Endothelial cell (in vitro differentiated cells): ENCODE measurements around the gene SIGLEC6. TPM values are rescaled to one million over a fixed set of nuclear protein-coding genes. Genes with fewer than 3 reads are reported as not detected.
A peak's percentile ranks its signal among the peaks of the same experiment; 100 is the strongest.

Experiments
- DNase-seq: peaks from one replicate; pipeline ENCODE4 v3.0.0; 2021; ENCODE audit warnings: low spot score
- H3K27ac Mint-ChIP-seq: one replicate; pipeline ENCODE4 v1.8.0; 2021; ENCODE audit warnings: mixed read lengths, inconsistent platforms; ENCODE audit not compliant: unreplicated experiment
- H3K27me3 Mint-ChIP-seq: one replicate; pipeline ENCODE4 v1.8.0; 2021; ENCODE audit warnings: mild to moderate bottlenecking, moderate library complexity, mixed read lengths, inconsistent platforms; ENCODE audit not compliant: unreplicated experiment
- H3K36me3 Mint-ChIP-seq: one replicate; pipeline ENCODE4 v1.8.0; 2021; ENCODE audit warnings: mild to moderate bottlenecking, low read depth, mixed read lengths, inconsistent platforms; ENCODE audit not compliant: unreplicated experiment
- H3K4me1 Mint-ChIP-seq: one replicate; pipeline ENCODE4 v1.8.0; 2021; ENCODE audit warnings: mild to moderate bottlenecking, mixed read lengths, inconsistent platforms; ENCODE audit not compliant: unreplicated experiment
- H3K4me3 Mint-ChIP-seq: one replicate; pipeline ENCODE4 v1.8.0; 2021; ENCODE audit warnings: mild to moderate bottlenecking, mixed read lengths, inconsistent platforms; ENCODE audit not compliant: unreplicated experiment
- H3K9me3 Mint-ChIP-seq: one replicate; pipeline ENCODE4 v1.8.0; 2021; ENCODE audit warnings: mixed read lengths, inconsistent platforms; ENCODE audit not compliant: unreplicated experiment
- CTCF ChIP-seq: fragments of 200-600 bp; sonication (generic); IDR thresholded peaks from one replicate; pipeline ENCODE4 v1.5.0; 2021; ENCODE audit warnings: antibody characterized with exemption; ENCODE audit not compliant: unreplicated experiment
- total RNA-seq: library from RNA; stranded (reverse); fragmentation: NEBNext Ultra II Directional; extraction: Animal tissue kit (Norgen Biotek cat#: 25700); gene quantifications from one replicate; pipeline ENCODE4 v1.2.1, GENCODE V29; 2021; ENCODE audit not compliant: unreplicated experiment

The SIGLEC6 gene
- total RNA-seq, 1 donor from 2014 or later: not detected

GRCh38 chr19:51571599-51571998 lies 40.1 kb upstream of the SIGLEC6 start:
- no peak for DNase-seq
- H3K27me3 Mint-ChIP-seq: peaks cover 2% of the 10 kb centered on the region
- H3K36me3 Mint-ChIP-seq: peaks cover 2% of the 10 kb centered on the region
- peak overlapping the region; percentile 98 for H3K4me3 Mint-ChIP-seq
- no peak for TF ChIP-seq CTCF
- H3K9me3 Mint-ChIP-seq: no peaks in the 10 kb centered on the region
- peak overlapping the region; percentile 94 for H3K27ac Mint-ChIP-seq
- peaks cover 12% of the 10 kb centered on the region for H3K4me1 Mint-ChIP-seq

- Mint-ChIP-seq H3K4me1 (peaks cover 12% of the 10 kb centered on the region), H3K27ac (peak within 1 kb of the TSS; percentile 94), H3K27me3 (peaks cover 2% of the 10 kb centered on the region), H3K4me3 (peak within 1 kb of the TSS; percentile 98), H3K9me3 (no peaks in the 10 kb centered on the region), H3K36me3 (no peaks in the 10 kb centered on the region)
- peak; percentile 90 for DNase-seq
- no peak for TF ChIP-seq CTCF
Observed at GRCh38 chr19:51570962-51571575, 39.6 kb upstream of the SIGLEC6 start, which contains the start of gene ZNF175. Gene ZNF175, plus strand, starts transcription at chr19:51571283. Its CDS starts 2,047 bp downstream, at chr19:51573330.

GRCh38 chr19:51568456-51568855 lies 37.0 kb upstream of the SIGLEC6 start:
- Mint-ChIP-seq H3K4me3 (no peak overlapping the region), H3K27ac (no peak overlapping the region), H3K4me1 (peaks cover 12% of the 10 kb centered on the region), H3K36me3 (no peaks in the 10 kb centered on the region), H3K27me3 (peaks cover 5% of the 10 kb centered on the region), H3K9me3 (no peaks in the 10 kb centered on the region)
- TF ChIP-seq CTCF: no peak
- DNase-seq: no peak

GRCh38 chr19:51567583-51567982 lies 36.1 kb upstream of the SIGLEC6 start:
- Mint-ChIP-seq H3K4me3 (no peak overlapping the region), H3K9me3 (no peaks in the 10 kb centered on the region), H3K36me3 (no peaks in the 10 kb centered on the region), H3K27me3 (peaks cover 5% of the 10 kb centered on the region), H3K27ac (no peak overlapping the region), H3K4me1 (peaks cover 12% of the 10 kb centered on the region)
- DNase-seq: no peak
- TF ChIP-seq CTCF: no peak

GRCh38 chr19:51566489-51567100 lies 35.1 kb upstream of the SIGLEC6 start:
- Mint-ChIP-seq H3K4me3 (no peak overlapping the region), H3K27ac (no peak overlapping the region), H3K4me1 (peaks cover 3% of the 10 kb centered on the region), H3K27me3 (peaks cover 5% of the 10 kb centered on the region), H3K9me3 (no peaks in the 10 kb centered on the region), H3K36me3 (no peaks in the 10 kb centered on the region)
- TF ChIP-seq CTCF: no peak
- no peak for DNase-seq
